ENCODE data around the gene OSTN. TPM values are rescaled to one million over a fixed set of nuclear protein-coding genes. Genes with fewer than 3 reads are reported as not detected.
A peak's percentile ranks its signal among the peaks of the same experiment; 100 is the strongest.

OSTN gene
- total and polyA plus RNA-seq, 2 donors (not counting 1 experiment from before 2014, with no cell fraction given) = not detected

GRCh38 chr3:191290311-191291025 lies 91.4 kb downstream of the OSTN start:
- Histone ChIP-seq H3K27ac (ENCODE audit: low read length in 2 of 2) (peak overlapping the region; percentile 78 to 90), H3K4me1 (ENCODE audit: control insufficient read depth in 2 of 2, insufficient read depth in 2 of 2, low read length in 2 of 2) (peaks cover 39 to 44% of the 10 kb centered on the region in 2 donors), H3K9ac (ENCODE audit: low read length) (peak overlapping the region; percentile 54), H3K36me3 (replicated peaks in 1 of 2; ENCODE audit: control extremely low read depth in 1 of 2, control insufficient read depth in 1 of 2, extremely low read depth in 1 of 2, insufficient read depth in 2 of 2, low read length in 1 of 2) (no peaks in the 10 kb centered on the region), H3K79me2 (ENCODE audit: control insufficient read depth, insufficient read depth, low read length) (no peaks in the 10 kb centered on the region), H3K27me3 (replicated peaks in 1 of 4; ENCODE audit: control extremely low read depth in 1 of 4, control insufficient read depth in 3 of 4, insufficient read depth in 4 of 4, low read length in 3 of 4) (no peaks in the 10 kb centered on the region), H4K20me1 (ENCODE audit: control insufficient read depth, insufficient read depth, low read length, poor library complexity, severe bottlenecking) (no peaks in the 10 kb centered on the region), H2AFZ (ENCODE audit: insufficient read depth, low read depth, low read length, poor library complexity, severe bottlenecking) (peak overlapping the region; percentile 53), H3K4me3 (ENCODE audit: control extremely low read depth in 1 of 5, extremely low read depth in 1 of 5, insufficient read depth in 1 of 5, low read depth in 2 of 5, low read length in 4 of 5) (peak overlapping the region in 3 of 5 experiments; percentile 5 to 53 (median 32)), H3K4me2 (replicated peaks; ENCODE audit: low read depth, low read length, poor library complexity, severe bottlenecking) (peak overlapping the region; percentile 77), H3K9me3 (ENCODE audit: control extremely low read depth in 1 of 3, control insufficient read depth in 2 of 3, insufficient read depth in 1 of 3, low read length in 2 of 3) (peaks cover 0 to 11% (median 0%) of the 10 kb centered on the region in 3 donors)
- H3K9me3 Mint-ChIP-seq (ENCODE audit: insufficient read depth) = peaks cover 3% of the 10 kb centered on the region
- H3K27me3 Mint-ChIP-seq = no peaks in the 10 kb centered on the region
- DNase-seq (peak; percentile 69), ATAC-seq (ENCODE audit: low read depth) (peak; percentile 83)
- intact Hi-C loops (cut with micrococcal nuclease) = no loop called here
- POLR2A ChIA-PET = interaction anchor here (1.1 to 1.2 kb wide), 2 partner anchors 21 to 39 kb away, joined by 5 to 7 read pairs; partner anchors contain the start of gene CCDC50
- peaks cover 36% of the 10 kb centered on the region for H3K4me1 Mint-ChIP-seq
- CTCF ChIA-PET = interaction anchor here (1.0 to 4.0 kb wide), 3 partner anchors 23 to 47 kb away, joined by 3 to 23 read pairs (median 3); no protein-coding TSS in a partner anchor
- 0% methylated on average over 1 of the region's 4 CpGs for WGBS (ENCODE audit: insufficient coverage)
- no peak for TF ChIP-seq CTCF (IDR thresholded peaks at IDR 0.05)
- no peak for TF ChIP-seq EZH2 (IDR thresholded peaks at IDR 0.05; ENCODE audit: borderline replicate concordance, insufficient read depth, low read depth, low read length, poor library complexity, severe bottlenecking)
- H3K4me3 Mint-ChIP-seq = peak overlapping the region; percentile 75
- H3K27ac Mint-ChIP-seq = peak overlapping the region; percentile 75

Data from B cell (primary cell).